HepG2 (cell line): ENCODE data around the gene GLIS2. TPM values are rescaled to one million over a fixed set of nuclear protein-coding genes. Genes with fewer than 3 reads are reported as not detected.

Experiments
- DNMT3B ChIP-seq: conservative IDR thresholded peaks from 2 replicates; pipeline ENCODE4 v1.6.1; 2016; ENCODE audit warnings: missing biosample characterization, control low read depth
- FOXO1 ChIP-seq: sonication (generic); formaldehyde crosslinking; IDR thresholded peaks from 2 replicates; pipeline ENCODE4 v1.4.0; 2020; ENCODE audit warnings: missing genetic modification reagents
- GPN1 ChIP-seq: sonication (generic); formaldehyde crosslinking; IDR thresholded peaks from 2 replicates; pipeline ENCODE4 v1.5.1; 2020; ENCODE audit warnings: missing genetic modification reagents, borderline replicate concordance
- GTF2F1 ChIP-seq: fragments of 150-350 bp; IDR thresholded peaks from 2 replicates; pipeline ENCODE4 v1.6.1; 2014; ENCODE audit warnings: low read length
- HHEX ChIP-seq: IDR thresholded peaks from 2 replicates; pipeline ENCODE4 v1.6.1; 2016; ENCODE audit warnings: control low read depth
- KDM5A ChIP-seq: fragments of 200-600 bp; sonication (generic); IDR thresholded peaks from 2 replicates; pipeline ENCODE4 v1.7.0; 2018; ENCODE audit warnings: antibody characterized with exemption, mild to moderate bottlenecking, low read length, borderline replicate concordance
- MZF1 ChIP-seq: sonication (generic); formaldehyde crosslinking; IDR thresholded peaks from 2 replicates; pipeline ENCODE4 v1.8.1; 2023; ENCODE audit warnings: mild to moderate bottlenecking, missing genetic modification reagents, borderline replicate concordance
- PAF1 ChIP-seq: IDR thresholded peaks from 2 replicates; pipeline ENCODE4 v1.6.1; 2016; ENCODE audit warnings: missing genetic modification reagents, missing compliant biosample characterization
- TMF1 ChIP-seq: sonication (generic); formaldehyde crosslinking; IDR thresholded peaks from 2 replicates; pipeline ENCODE4 v1.8.1; 2022; ENCODE audit warnings: low read depth, missing genetic modification reagents
- U2AF1 ChIP-seq: fragments of 200-400 bp; formaldehyde crosslinking; optimal IDR thresholded peaks from 2 replicates; pipeline ENCODE3; 2017; ENCODE audit warnings: mild to moderate bottlenecking, low read depth, low read length
- YEATS2 ChIP-seq: sonication (generic); formaldehyde crosslinking; IDR thresholded peaks from 2 replicates; pipeline ENCODE4 v1.4.0; 2020; ENCODE audit warnings: missing genetic modification reagents, borderline replicate concordance
- ZBTB39 ChIP-seq: sonication (generic); formaldehyde crosslinking; IDR thresholded peaks from 2 replicates; pipeline ENCODE4 v1.5.0; 2020; ENCODE audit warnings: missing genetic modification reagents
- ZFX ChIP-seq: sonication (generic); formaldehyde crosslinking; IDR thresholded peaks from 2 replicates; pipeline ENCODE4 v1.4.0; 2020; ENCODE audit warnings: mild to moderate bottlenecking, low read depth, missing genetic modification reagents, moderate library complexity
- ZNF143 ChIP-seq: sonication (generic); formaldehyde crosslinking; IDR thresholded peaks from 2 replicates; pipeline ENCODE4 v1.4.0; 2020; ENCODE audit warnings: missing genetic modification reagents
- ZNF232 ChIP-seq: sonication (generic); formaldehyde crosslinking; IDR thresholded peaks from 2 replicates; pipeline ENCODE4 v1.4.0; 2020; ENCODE audit warnings: missing genetic modification reagents, borderline replicate concordance
- ZNF451 ChIP-seq: sonication (generic); formaldehyde crosslinking; IDR thresholded peaks from 2 replicates; pipeline ENCODE4 v1.5.0; 2020; ENCODE audit warnings: mild to moderate bottlenecking, missing genetic modification reagents
- ZNF513 ChIP-seq: sonication (generic); formaldehyde crosslinking; conservative IDR thresholded peaks from 2 replicates; pipeline ENCODE4 v1.5.0; 2020; ENCODE audit warnings: missing genetic modification reagents
- ZNF530 ChIP-seq: sonication (generic); formaldehyde crosslinking; IDR thresholded peaks from 2 replicates; pipeline ENCODE4 v1.5.0; 2020; ENCODE audit warnings: low read depth, mild to moderate bottlenecking, missing genetic modification reagents
- ZNF577 ChIP-seq: sonication (generic); formaldehyde crosslinking; IDR thresholded peaks from 2 replicates; pipeline ENCODE4 v1.4.0; 2020; ENCODE audit warnings: mild to moderate bottlenecking, low read depth, missing genetic modification reagents, borderline replicate concordance
- ZNF598 ChIP-seq: sonication (generic); formaldehyde crosslinking; IDR thresholded peaks from 2 replicates; pipeline ENCODE4 v1.5.1; 2020; ENCODE audit warnings: mild to moderate bottlenecking, missing genetic modification reagents, borderline replicate concordance
- ZNF691 ChIP-seq: sonication (generic); formaldehyde crosslinking; IDR thresholded peaks from 2 replicates; pipeline ENCODE4 v1.4.0; 2020; ENCODE audit warnings: missing genetic modification reagents, low read depth, mild to moderate bottlenecking, borderline replicate concordance
- ZSCAN12 ChIP-seq: sonication (generic); formaldehyde crosslinking; IDR thresholded peaks from 2 replicates; pipeline ENCODE4 v1.9.0; 2021; ENCODE audit warnings: mild to moderate bottlenecking, missing genetic modification reagents
- polyA plus RNA-seq, 8 experiments: library from polyadenylated mRNA; depleted of rRNA in 3 of 8; stranded (reverse) in 7 of 8; unstranded in 1 of 8; fragments of >200 nt; fragmentation: Illumina TruSeq in 4 of 8; extraction: Trizol in 4 of 8; gene quantifications; 2 replicates each; pipeline versions ENCODE4 v1.2.1 to v1.2.3, GENCODE V29; 2011 to 2016; ENCODE audit warnings: low read depth in 4 of 8, missing spikeins in 1 of 8, mixed read lengths in 1 of 8; ENCODE audit not compliant: insufficient read depth in 1 of 8
- total RNA-seq, 5 experiments: library from RNA; depleted of rRNA; stranded (reverse); fragments of >200 nt; fragmentation: Illumina TruSeq; extraction: Trizol; gene quantifications; 2 replicates each; pipeline ENCODE4 v1.2.3, GENCODE V29; 2016; ENCODE audit warnings: low read depth in 1 of 5
- TF ChIP-seq, protein P1 (sequence below): sonication (generic); formaldehyde crosslinking; IDR thresholded peaks from 2 replicates; pipeline ENCODE4 v1.5.0; 2020; ENCODE audit warnings: missing genetic modification reagents, mild to moderate bottlenecking, borderline replicate concordance

Gene GLIS2
- total and polyA plus RNA-seq, 2 of the 13 experiments (the other 11 are each of a cell fraction or from before 2014, with no cell fraction given), result 0.28 to 0.29 TPM

DNA sequence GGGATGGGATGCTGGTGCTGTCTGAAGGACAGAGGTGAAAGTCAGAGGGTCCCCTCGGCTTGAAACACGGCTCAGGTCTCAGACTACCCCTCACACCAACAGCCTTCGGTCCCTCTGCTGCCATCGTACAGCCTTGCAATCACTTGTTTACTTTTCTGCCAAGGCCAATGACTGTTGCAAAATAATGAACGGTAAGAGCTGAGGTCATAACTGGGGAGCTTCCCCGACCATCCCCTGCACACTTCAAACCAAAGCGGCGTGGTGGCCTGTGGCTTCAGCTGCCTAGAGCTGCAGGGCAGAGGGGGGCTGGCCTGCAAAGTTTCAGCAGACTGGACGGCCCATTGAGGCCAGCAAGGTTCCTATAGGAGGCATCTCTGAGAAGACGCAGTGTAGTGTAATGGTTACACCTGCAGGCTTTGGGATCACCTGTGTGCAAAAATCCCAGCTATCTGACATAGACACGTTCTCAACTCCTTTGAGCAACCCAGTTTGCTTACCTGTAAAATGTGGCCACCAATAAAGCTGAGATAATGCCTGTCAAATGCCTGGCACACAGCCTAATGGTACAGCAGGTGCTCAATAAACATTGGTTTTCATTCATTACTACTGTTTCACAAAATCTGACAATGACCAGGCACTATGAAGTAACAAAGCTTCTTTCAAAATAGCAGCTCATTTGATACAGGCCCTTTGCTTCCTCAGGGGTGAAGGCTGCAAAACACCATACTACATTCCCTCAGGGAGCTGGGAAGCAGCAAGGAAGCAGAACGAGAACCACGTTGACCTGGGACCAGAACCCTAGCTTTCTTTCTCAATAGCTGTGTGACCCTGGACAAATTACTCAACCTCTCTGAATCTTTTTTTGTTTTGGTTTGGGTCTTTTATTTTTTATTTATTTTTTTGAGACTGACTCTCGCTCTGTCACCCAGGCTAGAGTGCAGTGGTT is 30.2 kb downstream of the GLIS2 start (continued):
- TF ChIP-seq ZNF451 (CRISPR knock-in tag) (no peak), ZBTB39 (no peak), YEATS2 (CRISPR knock-in tag) (no peak), KDM5A (no peak), GTF2F1 (peak; percentile 38; the same call in 1 of the 2 replicates), TMF1 (no peak), ZNF143 (CRISPR knock-in tag) (0 out of 2 replicates have a peak, but pooled peaks have one; percentile 32), HHEX (CRISPR knock-in tag) (peak; percentile 62; the same call in 1 of the 2 replicates), ZNF530 (CRISPR knock-in tag) (no peak), ZNF598 (CRISPR knock-in tag) (no peak), FOXO1 (peak; percentile 94), ZNF577 (CRISPR knock-in tag) (no peak), GPN1 (CRISPR knock-in tag) (no peak), PAF1 (no peak), U2AF1 (no peak), MZF1 (CRISPR knock-in tag) (no peak), ZNF691 (CRISPR knock-in tag) (no peak), ZFX (CRISPR knock-in tag) (peak; percentile 77), ZSCAN12 (CRISPR knock-in tag) (no peak), ZNF232 (CRISPR knock-in tag) (no peak), DNMT3B (CRISPR knock-in tag) (no peak), ZNF513 (CRISPR knock-in tag) (no peak)
- TF ChIP-seq, protein P1, sequence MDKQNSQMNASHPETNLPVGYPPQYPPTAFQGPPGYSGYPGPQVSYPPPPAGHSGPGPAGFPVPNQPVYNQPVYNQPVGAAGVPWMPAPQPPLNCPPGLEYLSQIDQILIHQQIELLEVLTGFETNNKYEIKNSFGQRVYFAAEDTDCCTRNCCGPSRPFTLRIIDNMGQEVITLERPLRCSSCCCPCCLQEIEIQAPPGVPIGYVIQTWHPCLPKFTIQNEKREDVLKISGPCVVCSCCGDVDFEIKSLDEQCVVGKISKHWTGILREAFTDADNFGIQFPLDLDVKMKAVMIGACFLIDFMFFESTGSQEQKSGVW (CRISPR knock-in tag), result no peak
